PFSK-1 (cell line): ENCODE results near the gene MOSMO.

Experiments
- FOXP2 ChIP-seq: optimal IDR thresholded peaks from 2 replicates; pipeline ENCODE3; 2011; ENCODE audit warnings: borderline replicate concordance, control low read depth, inconsistent platforms; ENCODE audit not compliant: insufficient read depth; ENCODE audit errors: extremely low read length, extremely low read depth
- POLR2AphosphoS5 ChIP-seq: IDR thresholded peaks from 2 replicates; pipeline ENCODE4 v1.6.1; 2012; ENCODE audit warnings: low read depth, mild to moderate bottlenecking, control low read depth, low read length, moderate library complexity
- SIN3A ChIP-seq: IDR thresholded peaks from 2 replicates; pipeline ENCODE4 v1.6.1; 2012; ENCODE audit warnings: mild to moderate bottlenecking, low read length, moderate library complexity, borderline replicate concordance; ENCODE audit not compliant: insufficient read depth
- TAF1 ChIP-seq: IDR thresholded peaks from 2 replicates; pipeline ENCODE4 v1.6.1; 2012; ENCODE audit warnings: low read length, control low read depth, borderline replicate concordance; ENCODE audit not compliant: insufficient read depth
- TF ChIP-seq, protein P1 (sequence below), 2 experiments: IDR thresholded peaks; 2 replicates each; pipeline versions ENCODE4 v1.6.1 to v1.8.0; 2011 to 2012; ENCODE audit warnings: low read depth in 2 of 2, low read length in 2 of 2, control low read depth in 1 of 2, inconsistent platforms in 1 of 2, mild to moderate bottlenecking in 1 of 2, moderate library complexity in 1 of 2; ENCODE audit not compliant: insufficient read depth in 1 of 2

The MOSMO gene

DNA sequence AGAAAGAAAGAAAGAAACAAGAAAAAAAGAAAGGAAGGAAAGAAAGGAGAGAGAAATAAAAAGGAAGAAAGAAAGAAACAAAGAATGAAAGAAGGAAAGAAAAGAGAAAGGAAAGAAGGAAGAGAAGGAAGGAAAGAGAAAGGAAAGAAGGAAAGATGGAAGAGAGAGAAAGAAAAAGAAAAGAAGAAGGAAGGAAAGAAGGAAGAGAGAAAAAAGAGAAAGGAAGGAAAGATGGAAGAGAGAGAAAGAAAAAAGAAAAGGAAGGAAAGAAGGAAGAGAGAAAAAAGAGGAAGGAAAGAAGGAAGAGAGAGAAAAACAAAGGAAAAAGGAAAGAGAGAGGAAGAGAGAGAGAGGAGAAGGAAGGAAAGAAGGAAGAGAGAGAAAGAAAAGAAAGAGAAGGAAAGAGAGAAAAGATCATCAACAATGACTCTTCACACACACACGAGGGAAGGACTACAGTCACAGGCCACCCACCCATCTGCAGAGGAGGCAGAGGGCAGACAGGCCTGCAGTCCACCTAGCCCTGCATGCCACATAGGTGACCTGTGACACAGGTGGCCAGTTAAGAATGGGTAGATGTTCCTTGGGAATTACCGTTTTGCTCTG lies 108.3 kb downstream of the MOSMO start:
- TF ChIP-seq SIN3A: no peak
- no peak for TF ChIP-seq TAF1
- TF ChIP-seq, protein P1, sequence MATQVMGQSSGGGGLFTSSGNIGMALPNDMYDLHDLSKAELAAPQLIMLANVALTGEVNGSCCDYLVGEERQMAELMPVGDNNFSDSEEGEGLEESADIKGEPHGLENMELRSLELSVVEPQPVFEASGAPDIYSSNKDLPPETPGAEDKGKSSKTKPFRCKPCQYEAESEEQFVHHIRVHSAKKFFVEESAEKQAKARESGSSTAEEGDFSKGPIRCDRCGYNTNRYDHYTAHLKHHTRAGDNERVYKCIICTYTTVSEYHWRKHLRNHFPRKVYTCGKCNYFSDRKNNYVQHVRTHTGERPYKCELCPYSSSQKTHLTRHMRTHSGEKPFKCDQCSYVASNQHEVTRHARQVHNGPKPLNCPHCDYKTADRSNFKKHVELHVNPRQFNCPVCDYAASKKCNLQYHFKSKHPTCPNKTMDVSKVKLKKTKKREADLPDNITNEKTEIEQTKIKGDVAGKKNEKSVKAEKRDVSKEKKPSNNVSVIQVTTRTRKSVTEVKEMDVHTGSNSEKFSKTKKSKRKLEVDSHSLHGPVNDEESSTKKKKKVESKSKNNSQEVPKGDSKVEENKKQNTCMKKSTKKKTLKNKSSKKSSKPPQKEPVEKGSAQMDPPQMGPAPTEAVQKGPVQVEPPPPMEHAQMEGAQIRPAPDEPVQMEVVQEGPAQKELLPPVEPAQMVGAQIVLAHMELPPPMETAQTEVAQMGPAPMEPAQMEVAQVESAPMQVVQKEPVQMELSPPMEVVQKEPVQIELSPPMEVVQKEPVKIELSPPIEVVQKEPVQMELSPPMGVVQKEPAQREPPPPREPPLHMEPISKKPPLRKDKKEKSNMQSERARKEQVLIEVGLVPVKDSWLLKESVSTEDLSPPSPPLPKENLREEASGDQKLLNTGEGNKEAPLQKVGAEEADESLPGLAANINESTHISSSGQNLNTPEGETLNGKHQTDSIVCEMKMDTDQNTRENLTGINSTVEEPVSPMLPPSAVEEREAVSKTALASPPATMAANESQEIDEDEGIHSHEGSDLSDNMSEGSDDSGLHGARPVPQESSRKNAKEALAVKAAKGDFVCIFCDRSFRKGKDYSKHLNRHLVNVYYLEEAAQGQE (IDR thresholded peaks at IDR 0.05; ENCODE audit: insufficient read depth in 1 of 2, low read depth in 2 of 2, low read length in 2 of 2): no peak
- TF ChIP-seq FOXP2: no peak
- no peak for TF ChIP-seq POLR2AphosphoS5

DNA sequence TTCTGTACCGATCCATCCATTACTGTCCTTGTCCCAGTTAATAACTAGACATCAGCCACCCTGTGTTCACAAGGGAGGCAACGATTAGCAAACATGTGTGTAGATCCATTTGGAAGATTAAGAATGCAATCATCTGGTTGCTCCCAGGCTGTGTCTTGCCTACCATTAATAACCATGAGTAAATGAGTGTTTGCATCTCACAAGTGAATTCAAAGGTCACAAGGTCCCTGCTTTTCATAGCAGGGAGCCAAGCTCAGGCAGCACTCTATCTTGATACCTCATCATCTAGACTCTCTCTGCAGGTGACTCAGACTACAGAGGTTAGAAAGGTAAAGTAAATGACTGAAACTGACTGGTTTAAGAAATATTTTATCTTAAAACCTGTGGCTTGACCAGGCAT lies 109.7 kb downstream of the MOSMO start:
- no peak for TF ChIP-seq SIN3A
- no peak for TF ChIP-seq FOXP2
- TF ChIP-seq, protein P1 (IDR thresholded peaks at IDR 0.05; ENCODE audit: insufficient read depth in 1 of 2, low read depth in 2 of 2, low read length in 2 of 2): no peak
- TF ChIP-seq TAF1: no peak
- TF ChIP-seq POLR2AphosphoS5: no peak

DNA sequence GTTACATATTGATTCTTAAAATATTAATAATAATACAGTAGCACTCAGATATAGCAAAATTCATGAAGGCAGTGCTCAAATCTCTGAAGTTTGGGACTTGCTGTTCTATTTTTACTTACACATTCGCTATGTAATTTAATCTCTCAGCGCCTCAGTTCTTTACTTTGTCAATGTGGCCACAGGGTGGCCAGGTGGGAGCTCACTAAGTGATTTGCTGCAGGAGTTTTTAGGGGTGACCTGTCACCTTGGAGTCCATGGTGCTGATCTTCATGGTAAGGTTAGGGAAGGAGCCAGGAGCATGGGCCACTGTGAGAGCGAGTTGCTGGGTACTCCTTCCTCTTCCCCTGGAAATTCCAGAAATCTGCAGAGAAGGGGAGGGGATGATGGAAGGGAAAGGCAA lies 112.5 kb downstream of the MOSMO start:
- TF ChIP-seq TAF1: no peak
- no peak for TF ChIP-seq FOXP2
- no peak for TF ChIP-seq SIN3A

DNA sequence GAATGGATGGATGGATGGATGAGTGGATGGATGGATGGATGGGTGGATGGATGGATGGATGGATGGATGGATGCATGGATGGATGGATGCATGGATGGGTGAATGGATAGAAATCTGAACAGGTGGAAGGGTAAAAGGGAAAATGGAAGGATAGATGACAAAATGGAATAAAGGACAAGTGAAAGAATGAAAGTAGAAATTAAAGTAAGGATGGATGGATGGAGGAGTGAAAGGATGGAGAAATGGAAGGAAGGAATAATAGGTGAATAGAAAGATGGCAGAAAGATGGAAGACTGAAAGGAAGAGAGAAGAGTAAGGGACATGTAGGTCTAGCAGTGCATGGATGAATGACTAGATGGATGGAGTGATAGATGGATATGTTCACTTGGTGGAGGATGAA lies 114.3 kb downstream of the MOSMO start:
- TF ChIP-seq TAF1 (no peak), FOXP2 (no peak), SIN3A (no peak), POLR2AphosphoS5 (no peak)
- TF ChIP-seq, protein P1 (IDR thresholded peaks at IDR 0.05; ENCODE audit: insufficient read depth in 1 of 2, low read depth in 2 of 2, low read length in 2 of 2): no peak

DNA sequence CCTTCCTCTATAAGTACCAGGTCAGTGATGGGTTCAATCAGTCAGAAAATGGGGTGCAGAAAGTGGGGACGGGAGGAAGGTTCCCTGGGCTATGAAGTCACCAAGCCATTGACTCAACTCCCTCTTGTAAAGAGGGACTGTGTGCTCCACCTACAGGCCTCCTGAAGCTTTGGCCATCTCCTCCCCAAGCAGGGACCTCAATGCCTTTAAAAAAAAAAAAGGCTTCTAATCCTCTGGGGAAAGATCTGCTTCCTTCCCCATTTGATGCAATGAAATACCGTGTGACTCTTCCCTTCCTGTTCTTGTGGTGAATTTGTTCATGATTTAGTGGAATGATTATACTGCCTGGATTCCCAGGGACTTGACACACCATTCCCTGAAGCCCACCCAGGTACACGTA lies 115.2 kb downstream of the MOSMO start:
- TF ChIP-seq SIN3A (no peak), POLR2AphosphoS5 (no peak), FOXP2 (no peak), TAF1 (no peak)
- TF ChIP-seq, protein P1 (IDR thresholded peaks at IDR 0.05; ENCODE audit: insufficient read depth in 1 of 2, low read depth in 2 of 2, low read length in 2 of 2): no peak
